GM23338 (cell line): ENCODE measurements around the gene AP5S1. TPM values are rescaled to one million over a fixed set of nuclear protein-coding genes. Genes with fewer than 3 reads are reported as not detected.

Experiments
- ATAC-seq: fragments of 200-7000 bp; cut with Tn5 transposase; 3 replicates; pipeline ENCODE4 v1.9.1; 2020
- DNase-seq: peaks from one replicate; pipeline ENCODE4 v3.0.0-alpha.2; 2015; ENCODE audit warnings: low spot score
- H2AFZ ChIP-seq: fragments of 200-600 bp; sonication (generic); 2 replicates; pipeline ENCODE4 v1.8.0; 2016; ENCODE audit warnings: antibody characterized with exemption, mild to moderate bottlenecking, moderate library complexity
- H3F3A ChIP-seq: fragments of 200-600 bp; sonication (generic); replicated peaks from 2 replicates; pipeline ENCODE4 v1.8.0; 2017; ENCODE audit warnings: antibody characterized with exemption, mixed run types, low read depth
- H3K27ac ChIP-seq: fragments of 200-600 bp; sonication (generic); 2 replicates; pipeline ENCODE4 v1.6.1; 2016; ENCODE audit warnings: low read depth
- H3K27me3 ChIP-seq: fragments of 200-600 bp; sonication (generic); 2 replicates; pipeline ENCODE4 v1.8.0; 2016; ENCODE audit warnings: mild to moderate bottlenecking, mixed run types, moderate library complexity; ENCODE audit not compliant: insufficient read depth
- H3K36me3 ChIP-seq: fragments of 200-600 bp; sonication (generic); 2 replicates; pipeline ENCODE4 v1.8.0; 2016; ENCODE audit warnings: mild to moderate bottlenecking; ENCODE audit not compliant: insufficient read depth
- H3K4me1 ChIP-seq: fragments of 200-600 bp; sonication (generic); 2 replicates; pipeline ENCODE4 v1.8.0; 2016; ENCODE audit warnings: mild to moderate bottlenecking, moderate library complexity; ENCODE audit not compliant: insufficient read depth
- H3K4me2 ChIP-seq: fragments of 200-600 bp; sonication (generic); 2 replicates; pipeline ENCODE4 v1.7.1; 2017; ENCODE audit warnings: mixed run types
- H3K4me3 ChIP-seq: fragments of 200-600 bp; sonication (generic); 2 replicates; pipeline ENCODE4 v1.6.1; 2016; ENCODE audit warnings: mixed run types
- H3K79me2 ChIP-seq: fragments of 200-600 bp; sonication (generic); replicated peaks from 2 replicates; pipeline ENCODE4 v1.8.0; 2017; ENCODE audit warnings: mild to moderate bottlenecking; ENCODE audit not compliant: insufficient read depth
- H3K9me2 ChIP-seq: fragments of 200-600 bp; sonication (generic); 2 replicates; pipeline ENCODE4 v1.8.0; 2017; ENCODE audit not compliant: insufficient read depth
- H4K20me1 ChIP-seq: fragments of 200-600 bp; sonication (generic); replicated peaks from 2 replicates; pipeline ENCODE4 v1.8.0; 2017; ENCODE audit warnings: mild to moderate bottlenecking; ENCODE audit not compliant: insufficient read depth
- H3K27ac Mint-ChIP-seq: 2 replicates; pipeline ENCODE4 v1.8.0; 2020; ENCODE audit warnings: inconsistent platforms, mild to moderate bottlenecking, moderate library complexity, mixed read lengths
- H3K27me3 Mint-ChIP-seq: 3 replicates; pipeline ENCODE4 v1.8.0; 2022; ENCODE audit warnings: low read depth, mild to moderate bottlenecking, moderate library complexity, mixed read lengths, inconsistent platforms; ENCODE audit not compliant: insufficient read depth, poor library complexity
- H3K36me3 Mint-ChIP-seq: 3 replicates; pipeline ENCODE4 v1.8.0; 2021; ENCODE audit warnings: low read depth, mild to moderate bottlenecking, inconsistent platforms, moderate library complexity, mixed read lengths
- H3K4me1 Mint-ChIP-seq: 3 replicates; pipeline ENCODE4 v1.8.0; 2020; ENCODE audit warnings: mild to moderate bottlenecking, inconsistent platforms, mixed read lengths
- H3K4me3 Mint-ChIP-seq: 3 replicates; pipeline ENCODE4 v1.8.0; 2021; ENCODE audit warnings: moderate library complexity, mild to moderate bottlenecking, inconsistent platforms, mixed read lengths
- H3K9me3 Mint-ChIP-seq: 3 replicates; pipeline ENCODE4 v1.8.0; 2020; ENCODE audit warnings: moderate library complexity, mild to moderate bottlenecking, inconsistent platforms, mixed read lengths
- CREB1 ChIP-seq: fragments of 250-450 bp; sonication (Bioruptor Pico); IDR thresholded peaks from 2 replicates; pipeline ENCODE4 v1.5.0; 2020; ENCODE audit warnings: low read depth, mild to moderate bottlenecking, moderate library complexity
- NANOG ChIP-seq: IDR thresholded peaks from 2 replicates; pipeline ENCODE4 v1.6.1; 2016; ENCODE audit warnings: antibody characterized with exemption, borderline replicate concordance
- STAT1 ChIP-seq: IDR thresholded peaks from one replicate; pipeline ENCODE4 v1.6.1; 2016; ENCODE audit warnings: antibody characterized with exemption; ENCODE audit not compliant: unreplicated experiment
- ZNF114 ChIP-seq: fragments of 250-450 bp; sonication (Bioruptor Pico); IDR thresholded peaks from 2 replicates; pipeline ENCODE4 v1.5.0; 2020; ENCODE audit warnings: mild to moderate bottlenecking, moderate library complexity
- ZNF331 ChIP-seq: fragments of 250-450 bp; sonication (Bioruptor Pico); IDR thresholded peaks from 2 replicates; pipeline ENCODE4 v1.5.0; 2020; ENCODE audit warnings: low read depth, mild to moderate bottlenecking, moderate library complexity
- polyA plus RNA-seq: library from polyadenylated mRNA; unstranded; fragments of >200 nt; fragmentation: Nextera tagmentation; extraction: Ambion mirVana; gene quantifications from 2 replicates; pipeline ENCODE4 v1.2.1, GENCODE V29; 2016
- total RNA-seq: library from RNA; depleted of rRNA; stranded (reverse); fragments of >200 nt; shearing (Covaris generic); gene quantifications from 2 replicates; pipeline ENCODE4 v1.2.3, GENCODE V29; 2014
- TF ChIP-seq, protein P1 (sequence below): IDR thresholded peaks from one replicate; pipeline ENCODE4 v1.6.1; 2018; ENCODE audit warnings: antibody characterized with exemption; ENCODE audit not compliant: unreplicated experiment
- TF ChIP-seq, protein P2 (sequence below): IDR thresholded peaks from 2 replicates; pipeline ENCODE4 v1.6.1; 2016; ENCODE audit warnings: antibody characterized with exemption
- TF ChIP-seq, protein P3 (sequence below), 2 experiments: fragments of 200-600 bp in 1 of 2; sonication (generic) in 1 of 2; conservative IDR thresholded peaks; 2 replicates each; pipeline versions ENCODE4 v1.5.1 to v1.6.1; 2016 to 2017; ENCODE audit warnings: antibody characterized with exemption in 2 of 2, low read depth in 2 of 2, mild to moderate bottlenecking in 2 of 2, moderate library complexity in 1 of 2
- TF ChIP-seq, protein P4 (sequence below): fragments of 250-450 bp; sonication (Bioruptor Pico); IDR thresholded peaks from 2 replicates; pipeline ENCODE4 v1.5.0; 2020; ENCODE audit warnings: mild to moderate bottlenecking, moderate library complexity

The AP5S1 gene
- total and polyA plus RNA-seq, 2 experiments from 2014 or later, result 1.8 to 2.8 TPM

DNA sequence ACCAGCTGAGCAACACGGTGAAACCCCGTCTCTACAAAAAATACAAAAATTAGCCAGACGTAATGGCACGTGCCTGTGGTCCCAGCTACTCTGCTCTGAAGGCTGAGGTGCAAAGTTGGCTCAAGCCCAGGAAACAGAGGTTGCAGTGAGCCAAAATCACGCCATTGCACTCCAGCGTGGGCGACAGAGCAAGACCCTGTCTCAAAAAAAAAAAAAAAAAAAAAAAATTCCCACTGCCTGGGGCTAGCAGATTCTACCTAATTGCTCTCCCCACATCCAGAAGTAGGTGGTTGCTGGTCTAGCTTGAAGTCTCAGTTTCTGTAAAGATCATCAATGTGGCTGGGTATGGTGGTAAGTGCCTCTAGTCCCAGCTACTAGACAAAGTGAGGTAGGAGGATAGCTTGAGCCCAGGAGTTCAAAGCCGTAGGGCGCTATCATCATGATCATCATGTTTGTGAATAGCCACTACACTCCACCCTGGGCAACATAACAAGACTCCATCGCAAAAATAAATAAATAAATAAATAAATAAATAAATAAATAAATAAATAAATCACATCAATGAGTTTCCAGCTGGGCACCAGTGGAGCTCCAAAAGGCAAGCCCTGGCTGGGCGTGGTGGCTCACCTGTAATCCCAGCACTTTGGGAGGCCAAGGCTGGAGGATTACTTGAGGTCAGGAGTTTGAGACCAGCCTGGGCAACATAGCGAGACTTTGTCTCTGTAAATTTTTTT is 6.3 kb upstream of the AP5S1 start (continued):
- TF ChIP-seq, protein P1, sequence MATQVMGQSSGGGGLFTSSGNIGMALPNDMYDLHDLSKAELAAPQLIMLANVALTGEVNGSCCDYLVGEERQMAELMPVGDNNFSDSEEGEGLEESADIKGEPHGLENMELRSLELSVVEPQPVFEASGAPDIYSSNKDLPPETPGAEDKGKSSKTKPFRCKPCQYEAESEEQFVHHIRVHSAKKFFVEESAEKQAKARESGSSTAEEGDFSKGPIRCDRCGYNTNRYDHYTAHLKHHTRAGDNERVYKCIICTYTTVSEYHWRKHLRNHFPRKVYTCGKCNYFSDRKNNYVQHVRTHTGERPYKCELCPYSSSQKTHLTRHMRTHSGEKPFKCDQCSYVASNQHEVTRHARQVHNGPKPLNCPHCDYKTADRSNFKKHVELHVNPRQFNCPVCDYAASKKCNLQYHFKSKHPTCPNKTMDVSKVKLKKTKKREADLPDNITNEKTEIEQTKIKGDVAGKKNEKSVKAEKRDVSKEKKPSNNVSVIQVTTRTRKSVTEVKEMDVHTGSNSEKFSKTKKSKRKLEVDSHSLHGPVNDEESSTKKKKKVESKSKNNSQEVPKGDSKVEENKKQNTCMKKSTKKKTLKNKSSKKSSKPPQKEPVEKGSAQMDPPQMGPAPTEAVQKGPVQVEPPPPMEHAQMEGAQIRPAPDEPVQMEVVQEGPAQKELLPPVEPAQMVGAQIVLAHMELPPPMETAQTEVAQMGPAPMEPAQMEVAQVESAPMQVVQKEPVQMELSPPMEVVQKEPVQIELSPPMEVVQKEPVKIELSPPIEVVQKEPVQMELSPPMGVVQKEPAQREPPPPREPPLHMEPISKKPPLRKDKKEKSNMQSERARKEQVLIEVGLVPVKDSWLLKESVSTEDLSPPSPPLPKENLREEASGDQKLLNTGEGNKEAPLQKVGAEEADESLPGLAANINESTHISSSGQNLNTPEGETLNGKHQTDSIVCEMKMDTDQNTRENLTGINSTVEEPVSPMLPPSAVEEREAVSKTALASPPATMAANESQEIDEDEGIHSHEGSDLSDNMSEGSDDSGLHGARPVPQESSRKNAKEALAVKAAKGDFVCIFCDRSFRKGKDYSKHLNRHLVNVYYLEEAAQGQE, result no peak
- TF ChIP-seq CREB1 (CRISPR knock-in tag), result no peak
- TF ChIP-seq, protein P2, sequence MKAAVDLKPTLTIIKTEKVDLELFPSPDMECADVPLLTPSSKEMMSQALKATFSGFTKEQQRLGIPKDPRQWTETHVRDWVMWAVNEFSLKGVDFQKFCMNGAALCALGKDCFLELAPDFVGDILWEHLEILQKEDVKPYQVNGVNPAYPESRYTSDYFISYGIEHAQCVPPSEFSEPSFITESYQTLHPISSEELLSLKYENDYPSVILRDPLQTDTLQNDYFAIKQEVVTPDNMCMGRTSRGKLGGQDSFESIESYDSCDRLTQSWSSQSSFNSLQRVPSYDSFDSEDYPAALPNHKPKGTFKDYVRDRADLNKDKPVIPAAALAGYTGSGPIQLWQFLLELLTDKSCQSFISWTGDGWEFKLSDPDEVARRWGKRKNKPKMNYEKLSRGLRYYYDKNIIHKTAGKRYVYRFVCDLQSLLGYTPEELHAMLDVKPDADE, result no peak

DNA sequence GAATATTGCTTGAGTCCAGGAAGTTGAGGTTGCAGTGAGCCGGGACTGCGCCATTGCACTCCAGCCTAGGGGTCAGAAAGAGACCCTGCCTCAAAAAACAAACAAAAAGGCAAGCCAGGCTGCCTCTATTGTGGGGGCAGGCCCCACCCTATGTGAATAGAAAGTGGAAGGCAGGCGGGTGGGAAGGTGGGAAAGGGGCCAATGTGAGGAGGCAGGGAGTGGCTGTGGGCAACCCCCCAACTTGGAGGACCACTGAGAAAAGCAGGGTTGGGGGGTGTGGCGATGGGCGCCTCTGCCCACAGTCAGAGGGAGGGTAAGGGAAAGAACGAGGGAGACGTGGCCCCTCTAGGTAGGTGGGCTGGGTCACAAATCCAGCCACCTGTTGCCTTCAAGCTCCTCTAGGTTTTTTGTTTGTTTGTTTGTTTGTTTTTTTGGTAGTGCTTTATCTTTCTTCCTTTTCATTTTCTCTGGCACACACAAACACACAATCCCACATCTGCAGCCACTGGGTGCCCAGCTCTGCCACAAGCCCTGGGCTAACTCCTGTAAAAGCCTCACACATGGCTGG is 5.3 kb upstream of the AP5S1 start:
- Mint-ChIP-seq H3K27ac (no peak overlapping the region), H3K4me1 (peaks cover 18% of the 10 kb centered on the region), H3K27me3 (peaks cover 4% of the 10 kb centered on the region), H3K36me3 (no peaks in the 10 kb centered on the region; the same call in 2 of the 3 replicates), H3K9me3 (no peaks in the 10 kb centered on the region; the same call in 2 of the 3 replicates), H3K4me3 (no peak overlapping the region)
- Histone ChIP-seq H3K4me3 (no peak overlapping the region), H3K9me2 (no peaks in the 10 kb centered on the region), H3K4me1 (peaks cover 16% of the 10 kb centered on the region; the same call in 1 of the 2 replicates), H3K27ac (no peak overlapping the region), H4K20me1 (no peaks in the 10 kb centered on the region), H2AFZ (no peak overlapping the region; the same call in 1 of the 2 replicates), H3K4me2 (no peak overlapping the region), H3F3A (no peaks in the 10 kb centered on the region; the same call in 1 of the 2 replicates), H3K27me3 (no peaks in the 10 kb centered on the region), H3K79me2 (no peaks in the 10 kb centered on the region), H3K36me3 (no peaks in the 10 kb centered on the region)
- no peak for DNase-seq
- no peak for ATAC-seq
- TF ChIP-seq, protein P3, sequence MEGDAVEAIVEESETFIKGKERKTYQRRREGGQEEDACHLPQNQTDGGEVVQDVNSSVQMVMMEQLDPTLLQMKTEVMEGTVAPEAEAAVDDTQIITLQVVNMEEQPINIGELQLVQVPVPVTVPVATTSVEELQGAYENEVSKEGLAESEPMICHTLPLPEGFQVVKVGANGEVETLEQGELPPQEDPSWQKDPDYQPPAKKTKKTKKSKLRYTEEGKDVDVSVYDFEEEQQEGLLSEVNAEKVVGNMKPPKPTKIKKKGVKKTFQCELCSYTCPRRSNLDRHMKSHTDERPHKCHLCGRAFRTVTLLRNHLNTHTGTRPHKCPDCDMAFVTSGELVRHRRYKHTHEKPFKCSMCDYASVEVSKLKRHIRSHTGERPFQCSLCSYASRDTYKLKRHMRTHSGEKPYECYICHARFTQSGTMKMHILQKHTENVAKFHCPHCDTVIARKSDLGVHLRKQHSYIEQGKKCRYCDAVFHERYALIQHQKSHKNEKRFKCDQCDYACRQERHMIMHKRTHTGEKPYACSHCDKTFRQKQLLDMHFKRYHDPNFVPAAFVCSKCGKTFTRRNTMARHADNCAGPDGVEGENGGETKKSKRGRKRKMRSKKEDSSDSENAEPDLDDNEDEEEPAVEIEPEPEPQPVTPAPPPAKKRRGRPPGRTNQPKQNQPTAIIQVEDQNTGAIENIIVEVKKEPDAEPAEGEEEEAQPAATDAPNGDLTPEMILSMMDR (conservative IDR thresholded peaks at IDR 0.05; ENCODE audit: low read depth in 2 of 2), result no peak
- TF ChIP-seq, protein P2, result no peak
- TF ChIP-seq, protein P4, sequence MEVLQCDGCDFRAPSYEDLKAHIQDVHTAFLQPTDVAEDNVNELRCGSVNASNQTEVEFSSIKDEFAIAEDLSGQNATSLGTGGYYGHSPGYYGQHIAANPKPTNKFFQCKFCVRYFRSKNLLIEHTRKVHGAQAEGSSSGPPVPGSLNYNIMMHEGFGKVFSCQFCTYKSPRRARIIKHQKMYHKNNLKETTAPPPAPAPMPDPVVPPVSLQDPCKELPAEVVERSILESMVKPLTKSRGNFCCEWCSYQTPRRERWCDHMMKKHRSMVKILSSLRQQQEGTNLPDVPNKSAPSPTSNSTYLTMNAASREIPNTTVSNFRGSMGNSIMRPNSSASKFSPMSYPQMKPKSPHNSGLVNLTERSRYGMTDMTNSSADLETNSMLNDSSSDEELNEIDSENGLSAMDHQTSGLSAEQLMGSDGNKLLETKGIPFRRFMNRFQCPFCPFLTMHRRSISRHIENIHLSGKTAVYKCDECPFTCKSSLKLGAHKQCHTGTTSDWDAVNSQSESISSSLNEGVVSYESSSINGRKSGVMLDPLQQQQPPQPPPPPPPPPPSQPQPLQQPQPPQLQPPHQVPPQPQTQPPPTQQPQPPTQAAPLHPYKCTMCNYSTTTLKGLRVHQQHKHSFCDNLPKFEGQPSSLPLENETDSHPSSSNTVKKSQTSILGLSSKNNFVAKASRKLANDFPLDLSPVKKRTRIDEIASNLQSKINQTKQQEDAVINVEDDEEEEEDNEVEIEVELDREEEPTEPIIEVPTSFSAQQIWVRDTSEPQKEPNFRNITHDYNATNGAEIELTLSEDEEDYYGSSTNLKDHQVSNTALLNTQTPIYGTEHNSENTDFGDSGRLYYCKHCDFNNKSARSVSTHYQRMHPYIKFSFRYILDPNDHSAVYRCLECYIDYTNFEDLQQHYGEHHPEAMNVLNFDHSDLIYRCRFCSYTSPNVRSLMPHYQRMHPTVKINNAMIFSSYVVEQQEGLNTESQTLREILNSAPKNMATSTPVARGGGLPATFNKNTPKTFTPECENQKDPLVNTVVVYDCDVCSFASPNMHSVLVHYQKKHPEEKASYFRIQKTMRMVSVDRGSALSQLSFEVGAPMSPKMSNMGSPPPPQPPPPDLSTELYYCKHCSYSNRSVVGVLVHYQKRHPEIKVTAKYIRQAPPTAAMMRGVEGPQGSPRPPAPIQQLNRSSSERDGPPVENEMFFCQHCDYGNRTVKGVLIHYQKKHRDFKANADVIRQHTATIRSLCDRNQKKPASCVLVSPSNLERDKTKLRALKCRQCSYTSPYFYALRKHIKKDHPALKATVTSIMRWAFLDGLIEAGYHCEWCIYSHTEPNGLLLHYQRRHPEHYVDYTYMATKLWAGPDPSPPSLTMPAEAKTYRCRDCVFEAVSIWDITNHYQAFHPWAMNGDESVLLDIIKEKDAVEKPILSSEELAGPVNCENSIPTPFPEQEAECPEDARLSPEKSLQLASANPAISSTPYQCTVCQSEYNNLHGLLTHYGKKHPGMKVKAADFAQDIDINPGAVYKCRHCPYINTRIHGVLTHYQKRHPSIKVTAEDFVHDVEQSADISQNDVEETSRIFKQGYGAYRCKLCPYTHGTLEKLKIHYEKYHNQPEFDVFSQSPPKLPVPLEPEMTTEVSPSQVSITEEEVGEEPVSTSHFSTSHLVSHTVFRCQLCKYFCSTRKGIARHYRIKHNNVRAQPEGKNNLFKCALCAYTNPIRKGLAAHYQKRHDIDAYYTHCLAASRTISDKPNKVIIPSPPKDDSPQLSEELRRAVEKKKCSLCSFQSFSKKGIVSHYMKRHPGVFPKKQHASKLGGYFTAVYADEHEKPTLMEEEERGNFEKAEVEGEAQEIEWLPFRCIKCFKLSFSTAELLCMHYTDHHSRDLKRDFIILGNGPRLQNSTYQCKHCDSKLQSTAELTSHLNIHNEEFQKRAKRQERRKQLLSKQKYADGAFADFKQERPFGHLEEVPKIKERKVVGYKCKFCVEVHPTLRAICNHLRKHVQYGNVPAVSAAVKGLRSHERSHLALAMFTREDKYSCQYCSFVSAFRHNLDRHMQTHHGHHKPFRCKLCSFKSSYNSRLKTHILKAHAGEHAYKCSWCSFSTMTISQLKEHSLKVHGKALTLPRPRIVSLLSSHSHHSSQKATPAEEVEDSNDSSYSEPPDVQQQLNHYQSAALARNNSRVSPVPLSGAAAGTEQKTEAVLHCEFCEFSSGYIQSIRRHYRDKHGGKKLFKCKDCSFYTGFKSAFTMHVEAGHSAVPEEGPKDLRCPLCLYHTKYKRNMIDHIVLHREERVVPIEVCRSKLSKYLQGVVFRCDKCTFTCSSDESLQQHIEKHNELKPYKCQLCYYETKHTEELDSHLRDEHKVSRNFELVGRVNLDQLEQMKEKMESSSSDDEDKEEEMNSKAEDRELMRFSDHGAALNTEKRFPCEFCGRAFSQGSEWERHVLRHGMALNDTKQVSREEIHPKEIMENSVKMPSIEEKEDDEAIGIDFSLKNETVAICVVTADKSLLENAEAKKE, result no peak
- TF ChIP-seq ZNF331 (CRISPR knock-in tag) (no peak), ZNF114 (no peak), NANOG (no peak), STAT1 (no peak)
